CD4-positive, alpha-beta memory T cell (primary cell): ENCODE measurements around the gene THSD4. TPM values are rescaled to one million over a fixed set of nuclear protein-coding genes. Genes with fewer than 3 reads are reported as not detected.

Experiments used
- CTCF ChIA-PET: fragments of 350-600 bp; sonication (Branson Sonifier 250); formaldehyde crosslinking; loops from one replicate; lab custom pipeline; 2021; ENCODE audit warnings: inconsistent platforms; ENCODE audit not compliant: partially characterized antibody; lab: Charles Lee
- POLR2A ChIA-PET: fragments of 350-600 bp; sonication (Branson Sonifier 250); formaldehyde crosslinking; loops from one replicate; lab custom pipeline; 2021; ENCODE audit not compliant: partially characterized antibody; lab: Charles Lee
- DNase-seq, 5 donors: peaks; one replicate each; pipeline versions ENCODE4 v3.0.0 to v3.0.0-alpha.2; 2020 to 2022; ENCODE audit warnings: mixed read lengths in 1 of 5
- H3K27ac ChIP-seq: one replicate; pipeline ENCODE4 v1.7.0; 2013; ENCODE audit warnings: low read depth, low read length
- H3K27me3 ChIP-seq: 2 replicates; pipeline ENCODE4 v1.7.0; 2013; ENCODE audit warnings: mild to moderate bottlenecking, low read length, moderate library complexity; ENCODE audit not compliant: insufficient read depth
- H3K36me3 ChIP-seq: 2 replicates; pipeline ENCODE4 v1.7.0; 2013; ENCODE audit warnings: mild to moderate bottlenecking, low read length, moderate library complexity; ENCODE audit not compliant: insufficient read depth
- H3K4me1 ChIP-seq: 2 replicates; pipeline ENCODE4 v1.7.0; 2013; ENCODE audit warnings: mild to moderate bottlenecking, low read length, moderate library complexity; ENCODE audit not compliant: insufficient read depth
- H3K4me3 ChIP-seq, 2 donors: one replicate each; pipeline ENCODE4 v1.7.0; 2013; ENCODE audit warnings: low read length in 2 of 2, mild to moderate bottlenecking in 1 of 2
- H3K9me3 ChIP-seq, 2 donors: one replicate each; pipeline ENCODE4 v1.7.0; 2013; ENCODE audit warnings: low read length in 2 of 2, control low read depth in 1 of 2; ENCODE audit not compliant: control insufficient read depth in 1 of 2
- H3K27ac Mint-ChIP-seq, 7 donors: one replicate each; pipeline ENCODE4 v1.8.0; 2020 to 2021; ENCODE audit warnings: mixed read lengths in 7 of 7, mild to moderate bottlenecking in 6 of 7, inconsistent platforms in 3 of 7, moderate library complexity in 3 of 7
- H3K27me3 Mint-ChIP-seq, 2 donors: one replicate each; pipeline ENCODE4 v1.8.0; 2020 to 2021; ENCODE audit warnings: mixed read lengths in 2 of 2
- H3K36me3 Mint-ChIP-seq, 2 donors: one replicate each; pipeline ENCODE4 v1.8.0; 2020 to 2021; ENCODE audit warnings: mixed read lengths in 2 of 2, inconsistent platforms in 1 of 2, mild to moderate bottlenecking in 1 of 2
- H3K4me1 Mint-ChIP-seq, 4 donors: one replicate each; pipeline ENCODE4 v1.8.0; 2020 to 2021; ENCODE audit warnings: mixed read lengths in 4 of 4, mild to moderate bottlenecking in 1 of 4
- H3K4me3 Mint-ChIP-seq, 8 donors: one replicate each; pipeline ENCODE4 v1.8.0; 2020 to 2021; ENCODE audit warnings: mixed read lengths in 8 of 8, mild to moderate bottlenecking in 7 of 8, moderate library complexity in 6 of 8, inconsistent platforms in 3 of 8
- H3K9me3 Mint-ChIP-seq, 8 donors: one replicate each; pipeline ENCODE4 v1.8.0; 2020 to 2021; ENCODE audit warnings: mixed read lengths in 8 of 8, mild to moderate bottlenecking in 5 of 8, inconsistent platforms in 3 of 8, moderate library complexity in 1 of 8
- intact Hi-C: fragments of 100-400 bp; cut with micrococcal nuclease; formaldehyde crosslinking; loops from one replicate; pipeline ENCODE4 v1.15.1; 2023
- polyA plus RNA-seq, 2 donors: library from polyadenylated mRNA; unstranded; fragments of 300-500 nt; fragmentation: Illumina TruSeq; gene quantifications; one replicate each; pipeline ENCODE4 v1.2.3, GENCODE V29; 2021
- total RNA-seq, 2 experiments: library from RNA; stranded (reverse); gene quantifications; one replicate each; pipeline ENCODE4 v1.2.3, GENCODE V29; 2021

THSD4 gene
- total RNA-seq (not detected), polyA plus RNA-seq (not detected)

- Mint-ChIP-seq H3K4me3 (peak within 1 kb of the TSS; percentile 55 to 86 (median 76)), H3K36me3 (no peaks in the 10 kb centered on the region), H3K27me3 (peaks cover 35 to 49% of the 10 kb centered on the region in 2 donors), H3K9me3 (no peaks in the 10 kb centered on the region), H3K4me1 (peaks cover 4 to 15% (median 7%) of the 10 kb centered on the region in 4 donors), H3K27ac (no peak within 1 kb of the TSS)
- Histone ChIP-seq H3K4me3 (no peak within 1 kb of the TSS), H3K27me3 (peaks cover 7% of the 10 kb centered on the region), H3K36me3 (no peaks in the 10 kb centered on the region), H3K4me1 (peaks cover 8% of the 10 kb centered on the region), H3K27ac (no peak within 1 kb of the TSS), H3K9me3 (no peaks in the 10 kb centered on the region)
- ChIA-PET CTCF (interaction anchor here (1.2 kb wide), 1 partner anchor 9 kb away, joined by 3 read pairs; no protein-coding TSS in a partner anchor), POLR2A (no interaction called here)
- peak in 4 of 5 donors; percentile 34 to 48 (median 44) for DNase-seq
- intact Hi-C loops, result no loop called here
Measured at GRCh38 chr15:71114887-71115566, at the start of gene THSD4. Gene THSD4 (plus strand): TSS chr15:71115471.

GRCh38 chr15:71066983-71067382, 48.3 kb upstream of the THSD4 start:
- ChIA-PET CTCF (no interaction called here), POLR2A (no interaction called here)
- intact Hi-C loops, result no loop called here
- H3K9me3 ChIP-seq, result no peaks in the 10 kb centered on the region
- Mint-ChIP-seq H3K4me1 (no peaks in the 10 kb centered on the region), H3K4me3 (no peak overlapping the region), H3K27me3 (peaks cover 10 to 12% of the 10 kb centered on the region in 2 donors), H3K27ac (no peak overlapping the region), H3K9me3 (peaks cover 0 to 2% (median 0%) of the 10 kb centered on the region in 8 donors), H3K36me3 (no peaks in the 10 kb centered on the region)
- H3K27me3 ChIP-seq, result no peaks in the 10 kb centered on the region
- DNase-seq, result no peak
- no peaks in the 10 kb centered on the region for H3K4me1 ChIP-seq
- H3K36me3 ChIP-seq, result no peaks in the 10 kb centered on the region
- H3K27ac ChIP-seq, result no peak overlapping the region
- H3K4me3 ChIP-seq, result no peak overlapping the region

GRCh38 chr15:71069693-71070092, 45.6 kb upstream of the THSD4 start:
- peaks cover 8 to 10% of the 10 kb centered on the region in 2 donors for H3K27me3 Mint-ChIP-seq
- no peak for DNase-seq

DNA sequence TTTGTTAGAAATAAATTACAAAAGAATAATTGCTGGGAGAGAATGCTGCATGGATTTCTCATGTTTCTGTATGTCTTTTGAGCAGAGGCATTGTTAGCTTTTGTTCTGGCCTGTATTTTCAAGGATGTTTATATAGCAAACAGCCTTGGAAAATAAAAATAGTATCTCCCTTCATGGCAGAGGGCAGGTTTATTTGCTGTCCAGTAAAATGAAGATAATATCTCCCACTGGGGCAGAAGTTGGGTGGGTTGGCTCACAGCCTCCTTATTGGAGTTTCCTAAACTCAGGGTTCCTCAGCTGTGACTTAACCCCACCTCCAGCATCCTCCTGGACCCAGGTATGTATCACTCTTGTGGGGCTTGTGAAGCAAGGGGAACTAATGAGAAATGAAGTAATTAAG, 43.7 kb upstream of the THSD4 start:
- peaks cover 7 to 11% of the 10 kb centered on the region in 2 donors for H3K27me3 Mint-ChIP-seq
- no peak overlapping the region for H3K27ac Mint-ChIP-seq
- ChIA-PET POLR2A (no interaction called here), CTCF (no interaction called here)
- H3K4me1 Mint-ChIP-seq, result no peaks in the 10 kb centered on the region
- no peak for DNase-seq
- no peaks in the 10 kb centered on the region for H3K9me3 ChIP-seq
- no peaks in the 10 kb centered on the region for H3K4me1 ChIP-seq
- intact Hi-C loops, result no loop called here
- H3K36me3 Mint-ChIP-seq, result no peaks in the 10 kb centered on the region
- no peak overlapping the region for H3K27ac ChIP-seq
- H3K27me3 ChIP-seq, result no peaks in the 10 kb centered on the region
- H3K4me3 ChIP-seq, result no peak overlapping the region
- peaks cover 0 to 8% (median 2%) of the 10 kb centered on the region in 8 donors for H3K9me3 Mint-ChIP-seq
- no peaks in the 10 kb centered on the region for H3K36me3 ChIP-seq
- H3K4me3 Mint-ChIP-seq, result no peak overlapping the region

More at GRCh38 chr15:71069693-71070092, 45.6 kb upstream of the THSD4 start:
- Histone ChIP-seq H3K4me3 (no peak overlapping the region), H3K36me3 (no peaks in the 10 kb centered on the region), H3K4me1 (no peaks in the 10 kb centered on the region), H3K27ac (no peak overlapping the region), H3K27me3 (no peaks in the 10 kb centered on the region), H3K9me3 (no peaks in the 10 kb centered on the region)
- no peaks in the 10 kb centered on the region for H3K36me3 Mint-ChIP-seq
- no peaks in the 10 kb centered on the region for H3K4me1 Mint-ChIP-seq
- H3K4me3 Mint-ChIP-seq, result no peak overlapping the region
- no peak overlapping the region for H3K27ac Mint-ChIP-seq
- ChIA-PET CTCF (no interaction called here), POLR2A (no interaction called here)
- H3K9me3 Mint-ChIP-seq, result peaks cover 0 to 4% (median under 1%) of the 10 kb centered on the region in 8 donors
- intact Hi-C loops, result no loop called here

DNA sequence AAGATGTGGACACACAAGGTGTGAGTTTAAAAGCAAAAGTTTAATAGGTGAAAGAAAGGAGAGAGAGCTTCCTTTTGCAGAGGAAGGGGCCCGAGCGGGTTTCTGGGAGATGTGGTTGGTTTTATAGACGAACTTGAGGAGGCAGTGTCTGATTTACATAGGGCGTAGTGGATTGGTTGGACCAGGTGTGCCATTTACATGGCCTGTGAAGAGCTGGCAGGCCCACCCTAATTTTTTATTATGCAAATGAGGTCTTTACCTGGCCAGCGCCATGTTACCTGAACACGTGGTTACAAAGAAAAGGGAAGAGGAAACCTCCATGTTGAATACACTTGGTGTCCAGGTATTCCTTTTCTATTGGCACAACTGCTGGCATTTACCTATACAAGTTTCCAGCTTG, 42.8 kb upstream of the THSD4 start:
- POLR2A ChIA-PET, result no interaction called here
- Mint-ChIP-seq H3K27ac (no peak overlapping the region), H3K27me3 (peaks cover 7 to 12% of the 10 kb centered on the region in 2 donors), H3K9me3 (peaks cover 0 to 12% (median 3%) of the 10 kb centered on the region in 8 donors), H3K36me3 (no peaks in the 10 kb centered on the region), H3K4me1 (no peaks in the 10 kb centered on the region), H3K4me3 (no peak overlapping the region)
- no peak overlapping the region for H3K27ac ChIP-seq
- no peak overlapping the region for H3K4me3 ChIP-seq
- H3K4me1 ChIP-seq, result no peaks in the 10 kb centered on the region
- H3K27me3 ChIP-seq, result no peaks in the 10 kb centered on the region
- DNase-seq, result no peak
- H3K9me3 ChIP-seq, result no peaks in the 10 kb centered on the region
- CTCF ChIA-PET, result no interaction called here
- intact Hi-C loops, result no loop called here
- no peaks in the 10 kb centered on the region for H3K36me3 ChIP-seq

DNA sequence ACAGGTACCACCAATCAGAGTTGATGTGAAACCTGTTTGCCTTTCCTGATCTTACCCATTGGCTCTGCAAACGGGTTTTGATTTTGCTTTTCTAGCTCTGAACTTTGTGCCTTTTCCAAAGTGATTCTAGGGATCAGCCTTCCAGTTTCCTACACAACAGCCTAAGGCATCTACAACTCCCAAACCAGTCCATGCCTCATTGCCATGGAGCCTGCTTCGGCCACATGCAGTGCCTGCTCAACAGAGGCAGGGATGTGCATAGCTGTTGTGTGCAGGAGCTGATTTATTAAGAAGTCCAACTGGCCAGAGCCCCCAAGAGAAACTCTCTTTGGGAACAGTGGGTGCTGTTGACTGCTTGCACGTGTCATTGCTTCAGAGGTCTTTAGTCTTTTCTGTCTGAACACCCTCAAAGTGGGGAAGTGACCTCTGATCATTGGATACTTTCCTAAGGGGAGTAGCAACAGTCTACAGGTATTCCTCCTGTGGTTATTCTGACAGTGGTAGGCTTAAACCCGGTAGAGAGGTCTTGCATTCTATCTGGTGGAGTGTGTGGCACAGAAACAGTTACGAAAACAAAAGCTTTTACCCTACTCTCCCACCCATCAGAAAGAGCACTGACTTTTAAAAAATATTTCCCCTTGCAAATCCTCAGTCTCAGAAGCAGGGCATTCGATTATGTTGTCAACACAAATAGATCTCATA, 36.6 kb upstream of the THSD4 start:
- POLR2A ChIA-PET, result no interaction called here
- H3K4me1 Mint-ChIP-seq, result no peaks in the 10 kb centered on the region
- no peaks in the 10 kb centered on the region for H3K9me3 ChIP-seq
- no peak overlapping the region for H3K27ac ChIP-seq
- H3K9me3 Mint-ChIP-seq, result peaks cover 0 to 12% (median 2%) of the 10 kb centered on the region in 8 donors
- intact Hi-C loops, result no loop called here
- H3K36me3 Mint-ChIP-seq, result no peaks in the 10 kb centered on the region
- H3K36me3 ChIP-seq, result no peaks in the 10 kb centered on the region
- DNase-seq, result no peak
- CTCF ChIA-PET, result no interaction called here
- H3K4me3 ChIP-seq, result no peak overlapping the region
- peaks cover 5 to 21% of the 10 kb centered on the region in 2 donors for H3K27me3 Mint-ChIP-seq
- H3K4me3 Mint-ChIP-seq, result no peak overlapping the region
- H3K27ac Mint-ChIP-seq, result no peak overlapping the region
- no peaks in the 10 kb centered on the region for H3K27me3 ChIP-seq
- H3K4me1 ChIP-seq, result no peaks in the 10 kb centered on the region

GRCh38 chr15:71079208-71080044, 35.8 kb upstream of the THSD4 start:
- Mint-ChIP-seq H3K4me1 (no peaks in the 10 kb centered on the region), H3K36me3 (no peaks in the 10 kb centered on the region), H3K4me3 (no peak overlapping the region), H3K9me3 (peaks cover 0 to 10% (median 3%) of the 10 kb centered on the region in 8 donors), H3K27me3 (peaks cover 5 to 24% of the 10 kb centered on the region in 2 donors), H3K27ac (no peak overlapping the region)
- no peaks in the 10 kb centered on the region for H3K36me3 ChIP-seq
- no peaks in the 10 kb centered on the region for H3K9me3 ChIP-seq
- no peak overlapping the region for H3K4me3 ChIP-seq
- CTCF ChIA-PET, result no interaction called here
- no peaks in the 10 kb centered on the region for H3K4me1 ChIP-seq
- intact Hi-C loops, result no loop called here
- H3K27me3 ChIP-seq, result no peaks in the 10 kb centered on the region
- DNase-seq, result no peak
- POLR2A ChIA-PET, result no interaction called here
- H3K27ac ChIP-seq, result no peak overlapping the region
